DND-41 (cell line): ENCODE data around the gene APC2.

Experiments
- EZH2 ChIP-seq: IDR thresholded peaks from 3 replicates; pipeline ENCODE4 v1.6.1; 2012; ENCODE audit warnings: borderline replicate concordance, low read depth, mild to moderate bottlenecking, moderate library complexity, low read length, inconsistent platforms; ENCODE audit not compliant: severe bottlenecking
- TF ChIP-seq, protein P1 (sequence below): IDR thresholded peaks from 2 replicates; pipeline ENCODE4 v1.5.1; 2012; ENCODE audit warnings: borderline replicate concordance, low read length, moderate library complexity, mild to moderate bottlenecking; ENCODE audit not compliant: poor library complexity, severe bottlenecking; ENCODE audit errors: extremely low read depth

DNA sequence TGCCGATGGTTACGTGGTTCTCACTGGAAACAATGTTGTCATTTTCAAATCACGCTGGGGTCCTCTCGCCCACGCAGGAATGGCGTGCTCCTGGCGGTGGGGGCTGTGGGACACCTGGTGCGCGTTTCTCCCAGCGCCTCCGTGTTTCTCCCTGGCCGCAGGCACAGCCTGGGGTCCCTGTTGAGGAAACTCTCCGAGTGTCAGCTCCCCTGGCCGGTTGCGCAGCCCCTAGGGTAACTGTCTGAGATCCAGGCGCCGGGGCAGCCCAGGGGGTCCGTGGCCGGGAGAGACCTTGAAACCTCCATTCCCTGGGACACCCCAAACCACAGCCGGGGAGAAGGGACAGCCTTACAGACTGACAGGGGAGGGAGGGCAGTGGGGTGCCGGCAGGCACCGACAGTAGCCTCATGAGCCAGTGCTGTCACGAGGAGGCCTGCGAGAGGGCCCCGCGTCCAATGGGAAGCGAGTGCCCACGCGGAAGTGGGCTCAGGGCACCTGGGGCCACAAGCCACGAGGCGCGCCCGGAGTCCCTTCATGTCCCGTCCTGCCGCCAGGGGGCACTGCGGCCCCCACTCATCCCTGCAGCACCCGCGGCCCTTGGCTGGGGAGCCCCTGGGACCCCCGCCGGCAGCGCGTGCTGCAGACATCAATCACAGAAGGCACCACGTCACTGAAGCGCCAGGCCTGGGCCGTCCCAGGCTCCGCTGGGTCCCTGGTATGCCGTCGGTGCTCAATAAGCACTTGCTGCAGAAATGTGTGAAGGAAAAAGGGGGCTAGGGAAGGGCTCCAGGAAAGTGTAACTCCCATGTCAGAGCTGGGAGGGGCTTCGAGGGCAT, 53.4 kb downstream of the APC2 start:
- TF ChIP-seq, protein P1, sequence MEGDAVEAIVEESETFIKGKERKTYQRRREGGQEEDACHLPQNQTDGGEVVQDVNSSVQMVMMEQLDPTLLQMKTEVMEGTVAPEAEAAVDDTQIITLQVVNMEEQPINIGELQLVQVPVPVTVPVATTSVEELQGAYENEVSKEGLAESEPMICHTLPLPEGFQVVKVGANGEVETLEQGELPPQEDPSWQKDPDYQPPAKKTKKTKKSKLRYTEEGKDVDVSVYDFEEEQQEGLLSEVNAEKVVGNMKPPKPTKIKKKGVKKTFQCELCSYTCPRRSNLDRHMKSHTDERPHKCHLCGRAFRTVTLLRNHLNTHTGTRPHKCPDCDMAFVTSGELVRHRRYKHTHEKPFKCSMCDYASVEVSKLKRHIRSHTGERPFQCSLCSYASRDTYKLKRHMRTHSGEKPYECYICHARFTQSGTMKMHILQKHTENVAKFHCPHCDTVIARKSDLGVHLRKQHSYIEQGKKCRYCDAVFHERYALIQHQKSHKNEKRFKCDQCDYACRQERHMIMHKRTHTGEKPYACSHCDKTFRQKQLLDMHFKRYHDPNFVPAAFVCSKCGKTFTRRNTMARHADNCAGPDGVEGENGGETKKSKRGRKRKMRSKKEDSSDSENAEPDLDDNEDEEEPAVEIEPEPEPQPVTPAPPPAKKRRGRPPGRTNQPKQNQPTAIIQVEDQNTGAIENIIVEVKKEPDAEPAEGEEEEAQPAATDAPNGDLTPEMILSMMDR, result peak; percentile 80
- TF ChIP-seq EZH2, result no peak
